ENCODE data around the gene BLACAT1. TPM values are rescaled to one million over a fixed set of nuclear protein-coding genes. Genes with fewer than 3 reads are reported as not detected.
"Not testable (repeated sequence)": the region's sequence is repeated elsewhere in the genome, so short reads cannot be mapped to it uniquely, and the experiment has no call there.

The BLACAT1 gene
- total RNA-seq, 3 donors from 2014 or later = 0.66 to 1.5 TPM; not detected in 1

GRCh38 chr1:205481629-205482151, 25.8 kb upstream of the BLACAT1 start:
- Histone ChIP-seq H3K4me1 (peaks cover 3% of the 10 kb centered on the region in 2 donors), H3K36me3 (no peaks in the 10 kb centered on the region), H3K27me3 (peaks cover 0 to 9% of the 10 kb centered on the region in 2 donors), H3K4me3 (no peak overlapping the region), H3K9me3 (no peaks in the 10 kb centered on the region), H3K27ac (no peak overlapping the region)
- DNase-seq (ENCODE audit: low spot score in 2 of 2) = no peak
- TF ChIP-seq, protein P1, sequence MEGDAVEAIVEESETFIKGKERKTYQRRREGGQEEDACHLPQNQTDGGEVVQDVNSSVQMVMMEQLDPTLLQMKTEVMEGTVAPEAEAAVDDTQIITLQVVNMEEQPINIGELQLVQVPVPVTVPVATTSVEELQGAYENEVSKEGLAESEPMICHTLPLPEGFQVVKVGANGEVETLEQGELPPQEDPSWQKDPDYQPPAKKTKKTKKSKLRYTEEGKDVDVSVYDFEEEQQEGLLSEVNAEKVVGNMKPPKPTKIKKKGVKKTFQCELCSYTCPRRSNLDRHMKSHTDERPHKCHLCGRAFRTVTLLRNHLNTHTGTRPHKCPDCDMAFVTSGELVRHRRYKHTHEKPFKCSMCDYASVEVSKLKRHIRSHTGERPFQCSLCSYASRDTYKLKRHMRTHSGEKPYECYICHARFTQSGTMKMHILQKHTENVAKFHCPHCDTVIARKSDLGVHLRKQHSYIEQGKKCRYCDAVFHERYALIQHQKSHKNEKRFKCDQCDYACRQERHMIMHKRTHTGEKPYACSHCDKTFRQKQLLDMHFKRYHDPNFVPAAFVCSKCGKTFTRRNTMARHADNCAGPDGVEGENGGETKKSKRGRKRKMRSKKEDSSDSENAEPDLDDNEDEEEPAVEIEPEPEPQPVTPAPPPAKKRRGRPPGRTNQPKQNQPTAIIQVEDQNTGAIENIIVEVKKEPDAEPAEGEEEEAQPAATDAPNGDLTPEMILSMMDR (IDR thresholded peaks at IDR 0.05) = no peak
- no peak for TF ChIP-seq POLR2A (IDR thresholded peaks at IDR 0.05)
- no peak for TF ChIP-seq POLR2AphosphoS5 (IDR thresholded peaks at IDR 0.05)
- intact Hi-C loops (cut with DNase I; ENCODE audit: low total_unique reads) = no loop called here

- Histone ChIP-seq H3K27me3 (peaks cover 0 to 9% of the 10 kb centered on the region in 2 donors), H3K36me3 (no peaks in the 10 kb centered on the region), H3K27ac (no peak overlapping the region), H3K4me3 (no peak overlapping the region), H3K9me3 (no peaks in the 10 kb centered on the region), H3K4me1 (peaks cover 3% of the 10 kb centered on the region in 2 donors)
- intact Hi-C loops (cut with DNase I; ENCODE audit: low total_unique reads) = no loop called here
- no peak for DNase-seq (ENCODE audit: low spot score in 2 of 2)
- no peak for TF ChIP-seq POLR2A (IDR thresholded peaks at IDR 0.05)
- TF ChIP-seq, protein P1 (IDR thresholded peaks at IDR 0.05) = no peak
- TF ChIP-seq POLR2AphosphoS5 (IDR thresholded peaks at IDR 0.05) = no peak
Measured at GRCh38 chr1:205481218-205481617, 25.4 kb upstream of the BLACAT1 start.

GRCh38 chr1:205480349-205480985, 24.6 kb upstream of the BLACAT1 start:
- TF ChIP-seq POLR2AphosphoS5 (IDR thresholded peaks at IDR 0.05) (no peak), POLR2A (IDR thresholded peaks at IDR 0.05) (no peak)
- TF ChIP-seq, protein P1 (IDR thresholded peaks at IDR 0.05) = no peak
- H3K27me3 ChIP-seq = peaks cover 0 to 9% of the 10 kb centered on the region in 2 donors
- intact Hi-C loops (cut with DNase I; ENCODE audit: low total_unique reads) = no loop called here

GRCh38 chr1:205478985-205479384, 23.1 kb upstream of the BLACAT1 start:
- DNase-seq (ENCODE audit: low spot score in 2 of 2) = not testable (repeated sequence)

More at GRCh38 chr1:205480349-205480985, 24.6 kb upstream of the BLACAT1 start:
- H3K36me3 ChIP-seq = no peaks in the 10 kb centered on the region
- no peak overlapping the region for H3K27ac ChIP-seq
- DNase-seq (ENCODE audit: low spot score in 2 of 2) = no peak
- H3K4me3 ChIP-seq = no peak overlapping the region
- no peaks in the 10 kb centered on the region for H3K9me3 ChIP-seq
- peaks cover 3% of the 10 kb centered on the region in 2 donors for H3K4me1 ChIP-seq

GRCh38 chr1:205477759-205478247, 22.0 kb upstream of the BLACAT1 start:
- H3K4me1 ChIP-seq = peaks cover 3% of the 10 kb centered on the region in 2 donors
- DNase-seq (ENCODE audit: low spot score in 2 of 2) = peak; percentile 93 to 94
- H3K9me3 ChIP-seq = no peaks in the 10 kb centered on the region
- peak overlapping the region in 1 of 3 donors; percentile 39 for H3K4me3 ChIP-seq
- TF ChIP-seq POLR2AphosphoS5 (IDR thresholded peaks at IDR 0.05) = peak; percentile 17 to 89 (median 51)
- TF ChIP-seq, protein P1 (IDR thresholded peaks at IDR 0.05) = no peak
- H3K27me3 ChIP-seq = peaks cover 0 to 9% of the 10 kb centered on the region in 2 donors
- intact Hi-C loops (cut with DNase I; ENCODE audit: low total_unique reads) = no loop called here
- H3K27ac ChIP-seq = peak overlapping the region; percentile 84 to 87
- no peaks in the 10 kb centered on the region for H3K36me3 ChIP-seq

More at GRCh38 chr1:205478985-205479384, 23.1 kb upstream of the BLACAT1 start:
- H3K4me3 ChIP-seq; H3K36me3 ChIP-seq; intact Hi-C loops (cut with DNase I; ENCODE audit: low total_unique reads); H3K27me3 ChIP-seq; H3K4me1 ChIP-seq; H3K9me3 ChIP-seq: not testable (repeated sequence)
- peak overlapping the region; percentile 84 to 87 for H3K27ac ChIP-seq
